ENCODE data around the gene PDCD10.

The PDCD10 gene

GRCh38 chr3:167749728-167750127 is 15.0 kb upstream of the PDCD10 start:
- TF ChIP-seq POLR2A (IDR thresholded peaks at IDR 0.05; ENCODE audit: extremely low read depth, insufficient read length) = no peak
- TF ChIP-seq, protein P1, sequence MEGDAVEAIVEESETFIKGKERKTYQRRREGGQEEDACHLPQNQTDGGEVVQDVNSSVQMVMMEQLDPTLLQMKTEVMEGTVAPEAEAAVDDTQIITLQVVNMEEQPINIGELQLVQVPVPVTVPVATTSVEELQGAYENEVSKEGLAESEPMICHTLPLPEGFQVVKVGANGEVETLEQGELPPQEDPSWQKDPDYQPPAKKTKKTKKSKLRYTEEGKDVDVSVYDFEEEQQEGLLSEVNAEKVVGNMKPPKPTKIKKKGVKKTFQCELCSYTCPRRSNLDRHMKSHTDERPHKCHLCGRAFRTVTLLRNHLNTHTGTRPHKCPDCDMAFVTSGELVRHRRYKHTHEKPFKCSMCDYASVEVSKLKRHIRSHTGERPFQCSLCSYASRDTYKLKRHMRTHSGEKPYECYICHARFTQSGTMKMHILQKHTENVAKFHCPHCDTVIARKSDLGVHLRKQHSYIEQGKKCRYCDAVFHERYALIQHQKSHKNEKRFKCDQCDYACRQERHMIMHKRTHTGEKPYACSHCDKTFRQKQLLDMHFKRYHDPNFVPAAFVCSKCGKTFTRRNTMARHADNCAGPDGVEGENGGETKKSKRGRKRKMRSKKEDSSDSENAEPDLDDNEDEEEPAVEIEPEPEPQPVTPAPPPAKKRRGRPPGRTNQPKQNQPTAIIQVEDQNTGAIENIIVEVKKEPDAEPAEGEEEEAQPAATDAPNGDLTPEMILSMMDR (IDR thresholded peaks at IDR 0.05; ENCODE audit: low read depth, low read length) = no peak
- no peak for TF ChIP-seq MAX (IDR thresholded peaks at IDR 0.05; ENCODE audit: low read depth, low read length)
- no peak for TF ChIP-seq MYC (IDR thresholded peaks at IDR 0.05; ENCODE audit: low read depth, low read length)
- no peak overlapping the region for H3K4me3 ChIP-seq (ENCODE audit: low read depth, low read length)
- no peak for DNase-seq (ENCODE audit: low read depth)

GRCh38 chr3:167749209-167749608 is 14.5 kb upstream of the PDCD10 start:
- TF ChIP-seq, protein P1 (IDR thresholded peaks at IDR 0.05; ENCODE audit: low read depth, low read length) = no peak
- TF ChIP-seq MYC (IDR thresholded peaks at IDR 0.05; ENCODE audit: low read depth, low read length) = no peak
- no peak for TF ChIP-seq POLR2A (IDR thresholded peaks at IDR 0.05; ENCODE audit: extremely low read depth, insufficient read length)
- TF ChIP-seq MAX (IDR thresholded peaks at IDR 0.05; ENCODE audit: low read depth, low read length) = no peak
- DNase-seq (ENCODE audit: low read depth) = no peak
- no peak overlapping the region for H3K4me3 ChIP-seq (ENCODE audit: low read depth, low read length)

DNA sequence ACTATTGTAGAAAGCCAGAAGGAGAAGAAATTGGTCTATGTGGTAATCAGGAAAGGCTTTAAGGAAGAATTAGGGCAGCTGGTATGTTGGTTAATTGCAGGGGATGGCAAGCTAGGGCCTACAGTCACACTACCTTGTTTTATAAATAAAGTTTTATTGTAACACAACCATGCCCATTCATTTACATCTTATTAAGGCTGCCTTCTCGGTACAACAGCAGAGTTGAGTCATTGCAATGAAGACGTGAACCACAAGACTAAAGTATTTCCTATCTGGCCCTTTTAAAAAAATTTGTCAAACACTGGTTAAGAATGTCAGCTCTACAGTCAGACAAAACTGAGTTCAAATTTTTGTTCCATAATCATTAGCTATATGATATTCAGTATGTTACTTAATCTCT is 9.1 kb upstream of the PDCD10 start:
- TF ChIP-seq, protein P1 (IDR thresholded peaks at IDR 0.05; ENCODE audit: low read depth, low read length) = no peak
- TF ChIP-seq MAX (IDR thresholded peaks at IDR 0.05; ENCODE audit: low read depth, low read length) (no peak), POLR2A (IDR thresholded peaks at IDR 0.05; ENCODE audit: extremely low read depth, insufficient read length) (no peak), MYC (IDR thresholded peaks at IDR 0.05; ENCODE audit: low read depth, low read length) (no peak)
- DNase-seq (ENCODE audit: low read depth) = no peak
- H3K4me3 ChIP-seq (ENCODE audit: low read depth, low read length) = no peak overlapping the region

DNA sequence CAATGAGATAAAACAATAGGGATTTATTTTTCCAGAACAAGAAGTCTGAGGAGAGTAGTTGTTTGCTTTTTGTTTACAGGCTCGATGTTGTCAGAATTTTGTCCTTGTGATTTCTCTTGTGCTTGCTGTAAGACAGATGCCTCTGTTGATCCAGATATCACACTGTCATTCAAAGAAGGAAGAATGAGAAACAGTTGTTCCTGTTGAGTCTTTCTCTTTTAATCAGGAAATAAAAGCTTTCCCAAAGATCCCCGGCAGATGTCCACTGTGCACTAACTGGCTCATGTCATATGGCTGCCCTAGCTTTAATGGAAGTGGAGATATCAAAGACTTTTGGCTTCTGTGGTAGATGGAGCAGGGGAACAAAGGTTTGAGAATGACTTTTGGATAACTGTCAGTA is 7.6 kb upstream of the PDCD10 start:
- no peak overlapping the region for H3K4me3 ChIP-seq (ENCODE audit: low read depth, low read length)
- no peak for DNase-seq (ENCODE audit: low read depth)
- TF ChIP-seq MYC (IDR thresholded peaks at IDR 0.05; ENCODE audit: low read depth, low read length) = no peak
- TF ChIP-seq, protein P1 (IDR thresholded peaks at IDR 0.05; ENCODE audit: low read depth, low read length) = no peak
- TF ChIP-seq MAX (IDR thresholded peaks at IDR 0.05; ENCODE audit: low read depth, low read length) = no peak
- no peak for TF ChIP-seq POLR2A (IDR thresholded peaks at IDR 0.05; ENCODE audit: extremely low read depth, insufficient read length)

GRCh38 chr3:167740961-167741587 is 6.4 kb upstream of the PDCD10 start:
- no peak overlapping the region for H3K4me3 ChIP-seq (ENCODE audit: low read depth, low read length)
- no peak for TF ChIP-seq MAX (IDR thresholded peaks at IDR 0.05; ENCODE audit: low read depth, low read length)
- TF ChIP-seq POLR2A (IDR thresholded peaks at IDR 0.05; ENCODE audit: extremely low read depth, insufficient read length) = no peak
- TF ChIP-seq, protein P1 (IDR thresholded peaks at IDR 0.05; ENCODE audit: low read depth, low read length) = peak; percentile 66
- TF ChIP-seq MYC (IDR thresholded peaks at IDR 0.05; ENCODE audit: low read depth, low read length) = no peak
- DNase-seq (ENCODE audit: low read depth) = peak; percentile 54

Data from NB4 (cell line).